GM19193 (cell line): ENCODE results near the gene TMEM198.

Experiments used
- POLR2A ChIP-seq: IDR thresholded peaks from 4 replicates; pipeline ENCODE4 v1.6.1; 2011; ENCODE audit not compliant: insufficient read depth, insufficient read length; ENCODE audit errors: extremely low read depth

Gene TMEM198

DNA sequence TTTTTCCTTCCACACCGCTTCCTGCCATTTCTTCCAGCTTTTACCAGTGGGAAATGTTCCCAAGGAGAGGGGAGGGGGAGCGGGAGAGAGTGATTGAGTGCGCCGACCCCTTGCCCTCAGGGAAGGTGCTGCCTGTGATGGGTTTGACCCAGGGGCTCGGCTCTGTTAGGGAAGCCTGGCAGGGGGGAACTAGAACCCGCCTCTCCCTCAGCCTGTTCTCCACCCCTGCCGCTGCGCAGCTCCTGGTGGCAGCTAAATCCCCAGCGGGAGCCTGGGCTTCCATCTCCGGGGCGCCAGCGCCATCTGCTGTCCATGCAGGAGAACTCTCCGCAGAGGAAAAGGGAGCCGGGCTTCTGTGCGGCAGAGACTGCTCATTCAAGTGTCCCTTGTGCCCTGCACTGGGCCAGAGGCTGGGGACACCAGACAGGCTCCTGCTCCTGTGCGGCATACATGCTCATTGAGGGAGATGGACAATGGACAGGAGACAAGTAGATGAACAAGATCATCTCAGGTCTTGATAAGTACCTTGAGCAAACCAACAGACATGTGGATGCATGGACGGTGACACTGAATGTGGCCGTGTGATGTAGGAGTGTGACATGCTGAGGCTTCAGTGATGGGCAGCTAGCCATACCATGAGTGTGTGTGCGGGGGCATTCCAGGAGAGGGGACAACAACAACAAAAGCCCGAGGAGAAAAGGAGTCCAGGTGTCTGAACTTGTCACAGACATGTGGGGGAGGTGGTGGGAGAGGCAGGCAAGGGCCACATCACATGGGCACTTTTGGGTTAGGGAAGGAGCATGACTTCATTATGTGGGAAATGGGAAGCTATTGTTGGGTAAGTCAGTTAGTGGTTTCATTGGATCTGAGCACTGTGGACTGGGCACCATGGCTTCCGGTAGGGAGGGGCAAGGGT, 13.5 kb upstream of the TMEM198 start:
- no peak for TF ChIP-seq POLR2A

GRCh38 chr2:219531639-219532377, 12.0 kb upstream of the TMEM198 start:
- no peak for TF ChIP-seq POLR2A

- TF ChIP-seq POLR2A, result no peak
Observed at GRCh38 chr2:219532378-219532649, 11.5 kb upstream of the TMEM198 start.

- no peak for TF ChIP-seq POLR2A
Observed at GRCh38 chr2:219533930-219534661, 9.7 kb upstream of the TMEM198 start.

GRCh38 chr2:219536425-219536824, 7.4 kb upstream of the TMEM198 start:
- TF ChIP-seq POLR2A, result no peak

GRCh38 chr2:219536967-219537366, 6.9 kb upstream of the TMEM198 start:
- no peak for TF ChIP-seq POLR2A

- no peak for TF ChIP-seq POLR2A
Observed at GRCh38 chr2:219537657-219538488, 6.0 kb upstream of the TMEM198 start.

DNA sequence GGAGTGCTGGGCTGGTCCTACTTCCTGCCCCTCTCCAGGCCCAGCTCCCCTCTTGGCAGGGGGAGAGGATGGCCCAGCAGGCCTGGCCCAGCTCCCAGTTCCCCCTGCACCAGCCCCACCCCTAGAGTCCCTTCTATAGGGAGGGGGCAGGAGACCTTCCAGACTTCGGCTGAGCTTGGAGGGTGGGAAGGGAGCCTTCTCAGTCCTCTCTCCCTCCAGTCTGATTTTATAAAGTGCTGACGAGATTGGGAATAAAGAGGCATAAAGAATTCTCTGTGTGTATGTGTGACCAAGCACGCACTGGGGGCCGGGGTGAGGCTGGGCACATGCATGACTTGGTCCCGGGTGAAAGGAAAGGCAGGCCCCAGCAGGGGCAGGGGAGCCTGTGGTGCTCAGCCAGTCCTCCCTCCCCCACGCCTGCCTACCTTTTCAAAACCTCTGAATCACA, 5.3 kb upstream of the TMEM198 start:
- TF ChIP-seq POLR2A, result no peak

- TF ChIP-seq POLR2A, result no peak
Observed at GRCh38 chr2:219538956-219539788, 4.7 kb upstream of the TMEM198 start.

DNA sequence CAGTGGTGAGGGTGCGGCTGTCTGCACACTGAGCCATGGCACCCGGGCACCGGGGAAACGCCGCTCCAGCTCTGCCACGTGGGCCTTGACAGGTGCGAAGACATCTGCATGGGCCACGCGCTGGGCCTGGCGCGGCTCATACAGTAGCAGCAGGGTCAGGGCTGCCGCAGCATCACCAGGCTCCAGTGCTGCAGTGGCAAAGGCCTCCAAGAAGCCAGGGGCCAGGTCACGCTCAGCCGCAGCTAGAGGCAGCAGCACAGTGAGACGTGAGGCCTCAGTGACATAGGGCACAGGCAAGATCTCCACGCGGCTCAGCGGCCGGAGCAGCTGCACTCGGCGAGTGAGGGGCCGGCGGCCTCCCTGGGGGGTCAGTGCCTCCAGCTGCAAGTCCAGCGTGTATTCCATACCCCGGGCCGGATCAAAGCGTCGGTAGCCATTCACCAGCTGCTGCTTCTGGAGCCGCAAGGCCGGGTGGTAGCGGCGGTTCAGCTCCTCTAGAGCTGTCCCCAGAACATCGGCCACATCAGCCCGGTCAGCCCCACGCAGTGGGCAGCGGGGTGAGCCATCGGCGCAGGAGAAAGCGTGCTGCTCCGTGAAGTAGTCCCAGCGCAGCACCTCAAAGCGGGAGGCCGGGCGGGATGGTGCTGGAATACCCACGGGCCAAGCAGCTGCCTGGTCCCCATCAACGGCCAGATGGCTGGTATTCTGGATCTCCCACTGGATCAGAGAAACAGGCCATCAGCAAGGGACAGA, 3.7 kb upstream of the TMEM198 start:
- TF ChIP-seq POLR2A, result no peak

DNA sequence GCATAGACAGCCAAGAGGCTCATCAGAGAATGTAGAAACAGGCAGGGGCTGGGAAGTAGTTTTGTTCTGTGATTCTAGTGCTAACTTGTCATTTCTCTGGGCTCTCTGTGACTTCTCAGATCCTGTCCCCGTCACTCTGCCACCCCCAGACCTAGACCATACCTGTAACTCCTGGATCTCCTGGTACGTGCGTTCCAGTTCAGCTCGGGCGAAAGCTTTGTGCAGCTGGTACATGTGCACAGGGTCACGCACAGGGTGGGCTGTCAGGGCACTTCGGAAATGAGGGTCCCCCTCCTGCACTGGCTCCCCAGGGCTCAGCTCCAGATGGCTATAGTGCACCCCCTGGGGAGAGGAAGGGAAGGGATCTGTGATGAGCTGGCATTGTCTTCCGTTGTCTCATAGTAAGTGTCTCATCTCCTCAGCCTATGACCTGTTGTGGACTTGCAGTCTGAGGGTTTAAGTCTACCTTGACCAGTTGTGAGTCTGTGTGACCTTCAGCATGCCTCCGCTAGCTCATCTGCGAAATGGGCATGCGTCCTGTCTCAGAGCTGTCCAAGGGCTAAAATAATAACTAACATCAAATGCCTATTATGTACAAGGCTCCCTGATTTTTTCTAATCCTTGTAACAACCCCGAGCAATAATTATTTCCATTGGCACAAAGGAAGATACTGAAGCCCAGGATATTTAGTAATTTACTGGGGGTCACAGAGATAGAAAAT, 2.9 kb upstream of the TMEM198 start:
- TF ChIP-seq POLR2A, result no peak

- TF ChIP-seq POLR2A, result no peak
Observed at GRCh38 chr2:219541611-219542180, 2.1 kb upstream of the TMEM198 start.
